Thoracic aorta (tissue), 2 donors: ENCODE measurements around the gene SMARCB1. TPM values are rescaled to one million over a fixed set of nuclear protein-coding genes. Genes with fewer than 3 reads are reported as not detected.
A peak's percentile ranks its signal among the peaks of the same experiment; 100 is the strongest.

Experiments used
- ATAC-seq: fragments of 150-250 bp; one replicate; pipeline ENCODE4 v1.8.0; 2017; ENCODE audit warnings: low read depth; ENCODE audit not compliant: insufficient number of reproducible peaks, low FRiP score
- DNase-seq: peaks from one replicate; pipeline ENCODE4 v3.0.0-alpha.2; 2020; ENCODE audit warnings: low spot score
- H3K27ac ChIP-seq, 2 donors: fragments of 200-600 bp; sonication (generic); 1 replicate in 1 of 2; 2 replicates in 1 of 2; pipeline ENCODE4 v1.5.1; 2016; ENCODE audit warnings: mild to moderate bottlenecking in 2 of 2, moderate library complexity in 2 of 2
- H3K27me3 ChIP-seq: fragments of 200-600 bp; sonication (generic); replicated peaks from 2 replicates; pipeline ENCODE4 v1.6.0; 2016; ENCODE audit warnings: mild to moderate bottlenecking; ENCODE audit not compliant: insufficient read depth
- H3K36me3 ChIP-seq: fragments of 200-600 bp; sonication (generic); one replicate; pipeline ENCODE4 v1.5.1; 2016
- H3K4me1 ChIP-seq, 2 donors: fragments of 200-600 bp; sonication (generic); 1 replicate in 1 of 2; 2 replicates in 1 of 2; pipeline versions ENCODE4 v1.5.1 to v1.6.0; 2016; ENCODE audit warnings: low read depth in 2 of 2, mild to moderate bottlenecking in 1 of 2; ENCODE audit not compliant: control insufficient read depth in 1 of 2
- H3K4me3 ChIP-seq: fragments of 200-600 bp; sonication (generic); 2 replicates; pipeline ENCODE4 v1.5.1; 2016; ENCODE audit warnings: mild to moderate bottlenecking
- H3K9me3 ChIP-seq: fragments of 200-600 bp; sonication (generic); 2 replicates; pipeline ENCODE4 v1.5.1; 2016
- total RNA-seq, 2 donors: library from RNA; depleted of rRNA; stranded (reverse); fragments of >200 nt; gene quantifications; one replicate each; pipeline versions ENCODE4 v1.1.0 to v1.2.3, GENCODE V29; 2016
- TF ChIP-seq, protein P1 (sequence below): fragments of 200-600 bp; sonication (generic); IDR thresholded peaks from one replicate; pipeline ENCODE4 v1.5.1; 2019; ENCODE audit warnings: antibody characterized with exemption

SMARCB1 gene
- total RNA-seq, 2 donors from 2014 or later = 43.5 to 50.0 TPM

DNA sequence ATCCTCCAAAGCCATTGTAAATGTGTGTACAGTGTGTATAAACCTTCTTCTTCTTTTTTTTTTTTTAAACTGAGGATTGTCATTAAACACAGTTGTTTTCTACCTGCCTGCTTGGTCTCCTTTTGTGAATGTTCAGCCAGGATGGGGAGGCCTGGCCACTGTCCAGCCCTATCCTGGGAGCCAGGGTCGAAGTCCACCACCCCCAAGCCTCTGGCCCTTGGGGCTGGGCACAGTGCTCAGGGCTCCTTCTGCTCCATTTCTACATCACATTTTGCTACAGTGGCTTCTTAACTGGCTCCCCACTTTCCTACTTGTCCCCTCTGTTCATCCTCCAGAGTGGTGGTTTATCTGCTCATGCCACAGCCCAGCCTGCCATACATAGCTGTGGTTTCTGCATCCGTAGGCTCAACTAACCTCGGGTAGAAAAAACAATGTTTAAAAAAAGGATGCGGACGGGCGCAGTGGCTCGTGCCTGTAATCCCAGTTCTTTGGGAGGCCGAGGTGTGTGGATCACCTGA lies 2.5 kb upstream of the SMARCB1 start:
- no peak for DNase-seq
- no peaks in the 10 kb centered on the region for H3K27me3 ChIP-seq
- H3K4me3 ChIP-seq = no peak overlapping the region
- TF ChIP-seq, protein P1, sequence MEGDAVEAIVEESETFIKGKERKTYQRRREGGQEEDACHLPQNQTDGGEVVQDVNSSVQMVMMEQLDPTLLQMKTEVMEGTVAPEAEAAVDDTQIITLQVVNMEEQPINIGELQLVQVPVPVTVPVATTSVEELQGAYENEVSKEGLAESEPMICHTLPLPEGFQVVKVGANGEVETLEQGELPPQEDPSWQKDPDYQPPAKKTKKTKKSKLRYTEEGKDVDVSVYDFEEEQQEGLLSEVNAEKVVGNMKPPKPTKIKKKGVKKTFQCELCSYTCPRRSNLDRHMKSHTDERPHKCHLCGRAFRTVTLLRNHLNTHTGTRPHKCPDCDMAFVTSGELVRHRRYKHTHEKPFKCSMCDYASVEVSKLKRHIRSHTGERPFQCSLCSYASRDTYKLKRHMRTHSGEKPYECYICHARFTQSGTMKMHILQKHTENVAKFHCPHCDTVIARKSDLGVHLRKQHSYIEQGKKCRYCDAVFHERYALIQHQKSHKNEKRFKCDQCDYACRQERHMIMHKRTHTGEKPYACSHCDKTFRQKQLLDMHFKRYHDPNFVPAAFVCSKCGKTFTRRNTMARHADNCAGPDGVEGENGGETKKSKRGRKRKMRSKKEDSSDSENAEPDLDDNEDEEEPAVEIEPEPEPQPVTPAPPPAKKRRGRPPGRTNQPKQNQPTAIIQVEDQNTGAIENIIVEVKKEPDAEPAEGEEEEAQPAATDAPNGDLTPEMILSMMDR = no peak
- no peaks in the 10 kb centered on the region for H3K9me3 ChIP-seq
- H3K36me3 ChIP-seq = no peaks in the 10 kb centered on the region
- peaks cover 16 to 28% of the 10 kb centered on the region in 2 donors for H3K4me1 ChIP-seq
- peak overlapping the region in 1 of 2 donors; percentile 49 for H3K27ac ChIP-seq
- ATAC-seq = no peak

DNA sequence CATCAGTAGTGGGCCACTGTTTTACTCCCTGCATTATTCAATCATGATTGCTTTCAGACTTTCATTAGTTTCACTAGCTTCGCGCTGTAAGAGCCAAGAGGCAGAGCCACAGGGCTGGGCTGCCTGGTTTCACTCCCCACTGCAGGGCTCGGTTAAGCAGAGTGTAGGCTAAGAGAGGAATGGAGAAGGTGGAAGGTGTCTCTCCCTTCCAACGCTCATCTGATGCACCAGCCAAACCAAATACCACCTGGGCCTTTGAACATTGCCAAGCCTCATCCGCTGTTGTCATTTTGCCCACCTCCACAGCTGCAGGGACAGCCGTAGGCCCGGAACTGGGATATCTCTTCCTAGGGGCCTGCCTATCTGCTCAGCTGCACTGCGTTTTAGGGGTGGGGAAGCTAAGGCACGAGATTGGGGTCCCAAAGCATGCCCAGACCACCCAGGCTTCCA lies 480 bp upstream of the SMARCB1 start:
- Histone ChIP-seq H3K4me3 (peak overlapping the region; percentile 94), H3K9me3 (no peaks in the 10 kb centered on the region), H3K36me3 (no peaks in the 10 kb centered on the region), H3K27ac (peak overlapping the region; percentile 97 to 99), H3K4me1 (peaks cover 16 to 32% of the 10 kb centered on the region in 2 donors), H3K27me3 (no peaks in the 10 kb centered on the region)
- DNase-seq (no peak), ATAC-seq (no peak)
- TF ChIP-seq, protein P1 = no peak

DNA sequence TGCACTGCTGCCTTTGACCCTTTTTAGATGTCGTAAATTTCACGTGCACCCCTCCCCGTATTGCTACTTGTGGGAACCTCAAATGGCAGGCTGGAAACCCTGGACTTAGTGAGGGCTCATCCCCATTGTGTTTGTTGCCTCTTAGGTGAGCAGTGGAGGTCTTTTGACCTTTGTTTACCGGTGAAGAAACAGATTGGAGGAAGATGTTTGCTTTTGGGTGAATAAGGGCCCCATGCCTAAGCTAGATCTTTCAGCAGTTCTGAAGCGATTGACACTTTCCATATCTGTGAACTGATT lies 782 bp downstream of the SMARCB1 start:
- no peak for DNase-seq
- H3K27ac ChIP-seq = peak overlapping the region in 1 of 2 donors; percentile 97
- ATAC-seq = no peak
- TF ChIP-seq, protein P1 = no peak
- peaks cover 16 to 33% of the 10 kb centered on the region in 2 donors for H3K4me1 ChIP-seq
- no peaks in the 10 kb centered on the region for H3K27me3 ChIP-seq
- no peaks in the 10 kb centered on the region for H3K9me3 ChIP-seq
- peaks cover 5% of the 10 kb centered on the region for H3K36me3 ChIP-seq
- H3K4me3 ChIP-seq = peak overlapping the region; percentile 94

DNA sequence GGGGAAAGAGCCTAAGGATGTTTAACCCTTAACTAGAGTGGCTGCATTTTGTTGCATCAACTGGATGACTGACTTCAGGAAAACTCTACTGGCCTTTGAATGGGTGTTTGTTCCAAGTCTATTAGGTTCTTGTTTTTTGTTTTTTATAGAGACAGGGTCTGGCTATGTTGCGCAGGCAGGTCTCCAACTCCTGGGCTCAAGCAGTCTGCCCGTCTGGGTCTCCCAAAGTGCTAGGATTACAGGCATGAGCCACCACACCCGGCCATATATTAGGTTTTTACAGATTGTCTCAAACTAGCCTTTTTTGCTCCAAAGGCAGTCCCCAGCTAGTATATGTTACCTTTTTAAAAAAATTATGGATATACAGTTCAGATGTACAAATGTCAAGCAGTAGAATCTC lies 1.1 kb downstream of the SMARCB1 start:
- H3K27ac ChIP-seq = peak overlapping the region in 1 of 2 donors; percentile 97
- ATAC-seq (no peak), DNase-seq (no peak)
- no peaks in the 10 kb centered on the region for H3K27me3 ChIP-seq
- TF ChIP-seq, protein P1 = no peak
- H3K4me3 ChIP-seq = peak overlapping the region; percentile 94
- H3K36me3 ChIP-seq = peaks cover 6% of the 10 kb centered on the region
- peaks cover 16 to 33% of the 10 kb centered on the region in 2 donors for H3K4me1 ChIP-seq
- H3K9me3 ChIP-seq = no peaks in the 10 kb centered on the region

DNA sequence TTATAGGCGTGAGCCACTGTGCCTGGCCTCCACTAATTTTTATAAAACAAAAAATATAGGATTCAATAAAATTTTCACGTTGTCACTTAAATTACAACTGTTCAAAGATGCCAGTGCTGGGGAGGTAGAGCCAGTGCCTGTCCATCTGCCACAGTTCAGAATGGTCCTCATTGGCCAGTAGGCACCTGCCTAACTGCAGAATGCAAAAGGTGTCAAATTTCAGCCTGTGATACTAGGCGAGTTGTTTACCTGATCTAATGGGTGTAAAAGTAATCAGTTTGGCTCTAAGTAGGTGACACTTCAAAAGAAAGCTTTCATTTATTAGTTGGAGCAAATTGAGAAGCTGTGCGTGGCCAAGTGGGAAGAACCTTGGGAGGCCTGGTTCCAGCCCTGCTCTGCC lies 2.4 kb downstream of the SMARCB1 start:
- Histone ChIP-seq H3K4me1 (peaks cover 16 to 33% of the 10 kb centered on the region in 2 donors), H3K4me3 (no peak overlapping the region), H3K36me3 (peaks cover 18% of the 10 kb centered on the region), H3K27ac (no peak overlapping the region), H3K27me3 (no peaks in the 10 kb centered on the region), H3K9me3 (no peaks in the 10 kb centered on the region)
- ATAC-seq (no peak), DNase-seq (no peak)
- TF ChIP-seq, protein P1 = no peak
